ENCODE results near the gene HOXC6.

The HOXC6 gene

DNA sequence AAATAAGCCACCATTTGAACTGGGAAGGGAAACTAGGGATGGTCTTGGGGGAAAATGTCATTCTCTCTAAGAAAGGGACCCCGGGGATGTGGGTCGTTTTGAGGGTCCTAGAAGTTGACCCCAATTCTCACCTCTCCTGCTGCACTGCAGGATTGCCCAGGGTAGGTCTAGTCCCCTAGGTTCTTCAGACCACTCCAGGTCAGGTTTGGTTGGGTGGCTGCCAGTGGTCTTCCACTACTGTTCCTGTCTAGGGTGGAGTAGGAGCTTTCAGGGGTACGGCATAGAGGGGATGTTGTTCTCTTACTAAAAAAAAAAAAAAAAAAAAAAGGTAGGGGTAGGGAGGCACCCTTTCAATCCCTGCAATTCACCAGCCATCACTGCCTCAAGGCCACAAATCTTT lies 12.2 kb upstream of the HOXC6 start:
- no peak for DNase-seq

DNA sequence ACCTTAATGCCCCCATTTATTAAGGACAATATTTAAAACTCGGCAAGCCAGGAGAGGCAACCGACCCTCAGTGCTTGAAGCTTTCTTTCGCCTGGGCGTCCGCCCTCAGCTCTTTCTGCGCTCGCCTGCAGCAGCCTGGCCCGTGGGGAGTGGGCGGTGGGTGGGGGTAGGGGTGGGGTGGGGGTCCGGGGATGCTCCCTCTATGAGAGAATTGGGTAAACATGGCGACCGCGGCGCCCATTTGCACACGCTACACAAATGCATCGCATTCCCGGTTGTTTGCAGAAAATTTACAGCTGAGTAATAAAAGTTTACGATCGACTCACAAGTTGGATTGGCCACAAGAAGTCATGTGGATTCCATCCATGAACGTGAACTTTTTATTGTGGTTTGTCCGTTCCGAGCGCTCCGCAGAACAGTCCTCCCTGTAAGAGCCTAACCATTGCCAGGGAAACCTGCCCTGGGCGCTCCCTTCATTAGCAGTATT lies 11.7 kb upstream of the HOXC6 start:
- DNase-seq = no peak

DNA sequence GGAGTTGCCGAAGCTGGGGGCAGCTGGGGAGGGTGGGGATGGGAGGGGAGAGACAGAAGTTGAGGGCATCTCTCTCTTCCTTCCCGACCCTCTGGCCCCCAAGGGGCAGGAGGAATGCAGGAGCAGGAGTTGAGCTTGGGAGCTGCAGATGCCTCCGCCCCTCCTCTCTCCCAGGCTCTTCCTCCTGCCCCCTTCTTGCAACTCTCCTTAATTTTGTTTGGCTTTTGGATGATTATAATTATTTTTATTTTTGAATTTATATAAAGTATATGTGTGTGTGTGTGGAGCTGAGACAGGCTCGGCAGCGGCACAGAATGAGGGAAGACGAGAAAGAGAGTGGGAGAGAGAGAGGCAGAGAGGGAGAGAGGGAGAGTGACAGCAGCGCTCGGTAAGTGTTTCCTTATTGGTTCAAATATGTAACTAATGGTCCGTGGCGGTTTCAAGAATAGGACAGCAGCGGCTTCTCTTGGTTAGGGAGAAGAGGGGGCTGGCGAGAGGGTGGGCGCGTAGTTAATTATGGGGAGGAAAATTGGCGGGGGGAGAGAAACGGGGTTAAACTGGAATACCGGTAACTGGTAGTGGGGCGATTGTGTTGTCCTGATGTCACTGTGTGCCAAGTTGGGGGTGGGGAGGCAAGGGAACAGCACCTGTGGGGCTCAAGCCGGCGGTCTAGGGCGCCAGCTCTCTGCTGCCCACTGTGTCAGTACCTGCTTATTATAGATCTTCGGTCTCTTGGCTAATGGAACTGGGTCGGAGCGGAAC lies 11.0 kb upstream of the HOXC6 start:
- peak; percentile 38 for DNase-seq

DNA sequence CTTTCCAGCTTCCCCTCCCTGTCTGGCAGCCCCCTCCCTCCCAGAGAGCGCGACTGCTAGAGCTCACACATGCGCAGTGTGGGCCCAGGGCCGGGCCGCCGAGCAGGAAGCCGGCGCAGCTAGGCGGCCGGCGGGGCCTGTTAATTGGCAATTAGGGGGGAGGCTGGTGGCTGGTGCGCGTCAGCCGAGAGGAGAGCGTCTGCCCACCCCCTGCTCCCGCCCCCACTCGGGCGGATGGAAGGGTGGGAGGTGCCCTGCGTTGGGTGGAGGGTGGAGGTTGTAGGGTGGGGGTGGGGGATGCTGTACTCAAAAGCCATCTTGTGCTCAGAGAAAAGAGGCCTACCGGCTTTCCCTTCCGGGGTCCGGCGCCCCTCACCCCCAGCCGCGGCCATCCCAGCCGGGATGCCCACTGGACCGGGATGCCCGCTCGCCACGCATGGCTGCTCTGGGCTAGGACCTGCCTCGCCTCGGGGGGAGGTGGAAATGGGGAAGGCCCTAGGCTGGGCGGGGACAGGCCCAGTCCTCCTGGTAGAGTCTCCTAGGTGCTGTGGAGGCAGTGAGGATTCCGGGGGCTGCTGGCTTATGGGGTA lies 10.3 kb upstream of the HOXC6 start:
- DNase-seq = peak; percentile 43

DNA sequence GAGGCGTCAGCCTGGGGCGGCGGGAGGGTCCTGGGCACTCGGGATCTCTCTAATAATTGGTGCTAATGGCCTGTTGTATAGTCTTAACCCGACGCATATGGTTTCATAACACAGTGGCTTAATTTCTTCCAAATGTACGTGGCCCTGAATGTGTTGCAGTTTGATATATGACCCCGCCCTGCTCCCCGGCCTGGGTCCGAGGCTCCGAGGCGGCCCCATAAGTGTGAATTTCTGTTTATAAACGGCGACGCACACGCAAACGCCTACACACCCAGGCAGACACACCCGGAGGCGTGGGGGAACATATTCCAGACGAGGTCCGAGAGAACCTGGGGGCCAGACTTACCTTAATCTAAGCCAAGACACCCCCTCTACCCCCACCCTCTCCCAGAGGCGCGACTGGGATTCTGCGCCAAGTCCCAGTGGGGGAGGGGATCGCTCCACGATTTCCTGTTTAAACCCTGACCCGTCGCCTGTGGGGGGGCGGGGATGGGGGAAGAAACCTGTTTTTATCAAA lies 9.7 kb upstream of the HOXC6 start:
- DNase-seq = no peak

DNA sequence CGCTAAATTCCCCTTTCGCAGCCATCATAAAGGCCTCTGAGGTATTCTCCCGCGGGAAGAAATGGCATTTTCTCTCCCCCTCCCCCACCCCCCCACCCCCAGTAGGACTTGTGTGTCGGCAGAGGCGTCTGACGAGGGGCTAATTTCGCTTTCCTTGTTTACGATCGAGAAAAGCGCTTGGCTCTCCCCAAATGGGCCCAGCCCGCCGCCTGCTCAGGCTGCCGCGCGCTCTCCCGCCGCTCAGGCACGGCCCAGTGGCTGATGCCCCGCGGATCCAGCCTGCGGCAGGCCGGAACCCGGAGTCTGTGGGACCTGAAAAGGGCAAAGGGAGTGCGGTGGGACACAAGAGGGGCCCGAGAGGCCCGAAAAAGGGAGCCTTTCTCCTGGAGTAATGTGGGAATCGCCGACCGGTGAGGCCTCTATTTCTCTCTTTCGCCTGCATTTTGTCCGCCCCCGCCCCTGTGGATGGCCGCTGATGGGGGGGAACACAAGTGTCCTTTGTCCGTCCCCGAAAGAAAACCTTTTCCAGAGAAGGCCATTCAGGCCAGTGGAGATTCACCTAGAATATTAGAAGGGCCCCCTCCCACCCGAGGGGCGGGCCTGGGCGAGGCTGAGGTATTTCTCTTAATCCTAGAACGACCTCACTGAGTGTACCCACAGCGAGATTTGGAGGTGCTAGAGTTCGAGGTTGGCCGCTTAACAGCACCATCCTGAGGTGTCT lies 9.0 kb upstream of the HOXC6 start:
- DNase-seq = no peak

DNA sequence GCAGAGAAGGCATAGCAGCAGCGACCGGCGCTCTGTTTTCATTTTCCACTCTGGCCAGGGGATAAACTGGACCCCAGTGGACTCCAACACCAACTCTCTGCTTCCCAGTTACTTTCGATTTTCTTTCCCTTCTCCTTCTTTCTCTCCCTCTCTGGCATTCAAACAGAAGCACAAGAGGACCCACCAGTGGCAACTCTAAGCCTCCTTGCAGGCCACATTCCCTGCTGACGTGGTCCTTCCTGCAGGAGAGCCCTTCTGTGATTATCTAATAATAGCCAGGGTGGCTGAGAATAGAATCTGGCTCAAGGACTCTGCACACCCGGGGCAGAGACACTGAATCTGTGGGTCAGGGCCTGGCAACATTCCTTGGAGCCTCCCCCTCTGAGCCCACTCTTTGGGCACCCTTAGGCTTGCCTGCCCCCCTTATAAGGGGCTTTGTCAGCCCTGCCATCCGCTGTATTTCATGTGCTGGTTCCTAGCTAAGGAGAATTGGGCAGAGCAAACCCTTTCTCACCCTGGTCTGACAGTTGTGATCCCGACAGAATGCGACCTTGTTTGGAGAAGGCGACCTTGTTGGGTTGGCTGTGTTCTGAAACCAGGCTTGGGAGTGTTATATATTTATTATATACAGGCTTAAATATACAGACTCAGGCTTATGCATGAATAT lies 8.2 kb upstream of the HOXC6 start:
- DNase-seq = no peak

DNA sequence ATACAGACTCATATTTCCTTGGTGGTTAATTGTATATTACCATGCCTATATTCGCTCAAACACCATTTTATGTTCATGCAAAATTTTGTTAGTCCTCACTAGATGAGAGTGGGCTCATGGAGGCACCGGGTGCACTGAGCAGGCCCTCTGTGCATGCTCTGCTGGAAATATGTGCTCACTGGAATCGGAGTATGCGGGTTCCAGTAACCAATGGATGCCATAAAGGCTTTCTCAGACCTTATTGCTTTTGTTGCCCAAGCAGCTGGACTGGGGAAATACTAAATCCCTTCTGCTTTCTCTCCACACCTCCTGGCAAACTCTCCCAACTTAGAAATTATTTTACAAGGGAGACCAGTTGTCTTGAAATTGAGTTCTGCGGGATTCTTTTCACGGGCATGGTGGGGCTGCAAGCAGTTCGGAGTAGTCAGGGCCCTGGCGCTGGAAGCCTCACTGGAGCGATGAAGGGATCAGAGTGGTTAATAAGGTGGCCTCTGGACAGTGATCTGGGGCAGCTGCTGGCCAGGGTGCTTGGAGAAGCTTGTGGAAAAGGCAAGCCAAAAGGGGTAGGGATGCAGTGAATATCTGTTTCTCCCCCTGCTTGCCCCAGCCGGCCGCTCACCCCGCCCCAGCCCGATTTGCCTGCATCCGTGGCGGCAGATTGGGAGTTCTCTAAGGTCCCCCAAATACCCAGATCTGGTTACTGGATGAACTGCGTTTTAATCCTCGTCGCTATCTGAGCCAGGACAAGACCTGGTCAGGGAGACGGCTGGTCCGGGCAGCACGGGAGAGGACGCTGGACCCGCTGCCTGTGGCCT lies 7.4 kb upstream of the HOXC6 start:
- no peak for DNase-seq

DNA sequence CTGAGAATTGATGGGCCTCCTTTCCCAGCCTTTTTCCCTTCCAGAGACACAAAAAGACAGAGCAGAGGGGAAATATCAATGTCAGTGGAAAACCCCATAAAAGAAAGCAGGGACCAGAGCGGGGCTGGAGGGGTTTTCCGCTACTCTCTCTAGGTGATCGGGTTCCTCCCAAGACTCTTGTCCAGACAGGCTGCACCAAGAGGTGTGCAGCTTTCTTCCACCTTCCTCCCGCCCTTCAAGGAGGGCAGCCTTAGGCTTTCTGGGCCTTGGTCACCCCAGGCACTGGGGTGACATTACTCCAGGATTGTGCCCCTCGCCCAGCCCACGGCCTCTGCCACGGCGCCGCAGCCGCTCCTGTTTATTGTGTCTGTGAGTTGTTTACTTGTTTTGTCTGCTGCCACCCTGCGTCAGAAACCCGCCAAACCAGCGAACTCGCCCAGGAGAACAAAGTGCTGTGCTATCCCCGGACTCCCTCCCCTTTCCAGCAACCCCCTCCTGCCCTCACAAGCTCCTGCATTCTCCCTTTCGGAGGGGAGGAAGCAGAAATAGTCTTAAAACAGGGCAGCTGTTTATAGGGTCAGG lies 6.7 kb upstream of the HOXC6 start:
- DNase-seq = no peak

DNA sequence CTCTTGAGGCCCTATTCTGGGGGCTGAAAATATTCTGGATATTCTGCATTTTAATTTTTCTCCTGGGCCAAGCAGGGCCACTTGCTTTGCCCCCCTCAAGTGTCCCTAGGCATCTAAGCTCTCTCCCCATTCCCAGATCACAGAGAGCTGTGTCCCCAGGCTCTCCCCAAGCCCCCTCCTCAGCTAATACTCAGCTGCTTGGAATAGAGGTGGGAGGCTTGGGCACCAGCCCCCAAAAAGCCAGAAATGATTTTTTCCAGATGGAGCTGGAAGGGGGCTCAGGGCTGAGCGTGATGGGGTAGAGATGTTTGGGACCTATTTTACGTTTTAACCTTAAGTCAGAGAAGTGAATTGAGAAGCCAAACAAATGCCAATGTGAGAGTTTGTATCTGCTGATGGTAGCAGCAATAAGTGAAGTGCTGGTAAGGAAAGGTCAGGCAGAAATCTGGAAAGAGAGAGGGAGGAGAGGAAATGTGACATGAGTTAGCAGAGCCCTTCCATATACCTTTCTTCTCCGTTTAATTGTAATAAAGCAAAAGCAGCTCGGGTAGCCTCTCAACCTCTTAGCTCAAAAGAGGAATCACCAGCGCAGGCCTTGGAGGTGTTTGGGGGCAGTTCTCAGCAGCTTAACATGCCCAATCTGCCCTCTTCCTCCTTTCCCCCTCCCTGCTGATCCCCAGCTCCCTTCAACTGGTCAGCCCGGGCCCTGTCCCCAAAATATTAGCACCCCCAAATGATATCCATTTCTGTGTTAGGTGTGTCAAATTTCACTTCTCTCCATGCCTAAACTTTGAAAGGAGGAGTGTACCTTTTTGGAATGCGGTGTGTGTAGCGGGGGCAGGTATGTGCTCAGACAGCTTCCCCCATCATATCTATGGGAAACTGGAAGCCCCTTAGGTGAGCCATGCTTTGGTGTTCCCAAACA lies 5.0 kb upstream of the HOXC6 start:
- no peak for DNase-seq

DNA sequence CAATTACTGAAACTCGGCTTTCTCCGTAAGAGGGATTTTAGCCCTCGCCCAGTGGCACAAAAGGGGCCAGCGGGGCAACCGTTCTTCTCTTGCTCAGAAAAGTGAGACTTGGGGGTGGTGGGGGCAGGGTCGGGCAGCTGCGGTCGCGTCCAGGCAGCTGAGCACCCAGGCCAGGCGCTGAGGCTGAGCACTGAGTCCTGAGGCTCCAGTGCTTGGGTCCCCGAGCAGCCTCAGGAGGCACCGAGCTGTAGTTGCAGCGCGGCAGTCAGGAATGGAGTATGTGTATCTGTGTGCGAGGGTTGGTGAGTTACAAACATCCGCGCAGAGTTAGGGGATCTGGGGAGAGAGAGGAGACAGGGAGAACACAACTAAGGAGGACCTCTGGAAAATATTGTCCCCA lies 4.1 kb upstream of the HOXC6 start:
- DNase-seq = no peak

DNA sequence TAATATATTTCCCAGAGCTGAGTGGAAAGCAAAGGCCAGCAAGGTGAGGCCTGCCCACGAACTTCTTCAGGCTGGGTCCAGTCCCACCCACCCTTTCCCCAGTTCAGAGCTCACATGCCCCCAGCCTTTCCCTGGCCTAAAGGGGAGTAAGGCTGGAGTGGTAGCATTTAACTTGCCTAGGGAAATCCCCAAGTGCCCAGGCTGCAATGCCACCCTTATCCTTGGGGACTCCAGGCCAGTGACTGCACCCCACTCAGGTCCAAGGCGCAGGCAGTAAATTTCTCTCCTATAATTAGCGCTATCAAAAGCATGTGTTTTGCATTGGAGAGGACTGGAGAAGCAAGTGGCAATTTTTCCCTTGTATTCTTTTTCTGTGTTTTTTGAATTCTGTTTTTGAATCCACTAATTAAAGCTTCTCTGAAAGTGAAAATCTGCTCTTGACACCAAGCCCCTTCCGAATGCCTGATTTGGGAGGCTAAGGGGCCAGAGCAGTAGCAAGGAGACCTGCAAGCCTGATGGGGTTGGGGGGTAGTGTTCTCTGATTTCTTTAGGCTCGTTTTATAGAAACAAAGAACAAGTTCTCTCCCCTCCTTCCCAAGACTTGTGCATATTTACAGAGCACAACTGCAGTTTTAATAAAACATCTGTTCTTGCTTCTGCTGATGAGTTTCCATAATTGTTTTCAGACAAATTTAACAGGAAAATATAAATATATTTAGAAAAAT lies 3.5 kb upstream of the HOXC6 start:
- no peak for DNase-seq

DNA sequence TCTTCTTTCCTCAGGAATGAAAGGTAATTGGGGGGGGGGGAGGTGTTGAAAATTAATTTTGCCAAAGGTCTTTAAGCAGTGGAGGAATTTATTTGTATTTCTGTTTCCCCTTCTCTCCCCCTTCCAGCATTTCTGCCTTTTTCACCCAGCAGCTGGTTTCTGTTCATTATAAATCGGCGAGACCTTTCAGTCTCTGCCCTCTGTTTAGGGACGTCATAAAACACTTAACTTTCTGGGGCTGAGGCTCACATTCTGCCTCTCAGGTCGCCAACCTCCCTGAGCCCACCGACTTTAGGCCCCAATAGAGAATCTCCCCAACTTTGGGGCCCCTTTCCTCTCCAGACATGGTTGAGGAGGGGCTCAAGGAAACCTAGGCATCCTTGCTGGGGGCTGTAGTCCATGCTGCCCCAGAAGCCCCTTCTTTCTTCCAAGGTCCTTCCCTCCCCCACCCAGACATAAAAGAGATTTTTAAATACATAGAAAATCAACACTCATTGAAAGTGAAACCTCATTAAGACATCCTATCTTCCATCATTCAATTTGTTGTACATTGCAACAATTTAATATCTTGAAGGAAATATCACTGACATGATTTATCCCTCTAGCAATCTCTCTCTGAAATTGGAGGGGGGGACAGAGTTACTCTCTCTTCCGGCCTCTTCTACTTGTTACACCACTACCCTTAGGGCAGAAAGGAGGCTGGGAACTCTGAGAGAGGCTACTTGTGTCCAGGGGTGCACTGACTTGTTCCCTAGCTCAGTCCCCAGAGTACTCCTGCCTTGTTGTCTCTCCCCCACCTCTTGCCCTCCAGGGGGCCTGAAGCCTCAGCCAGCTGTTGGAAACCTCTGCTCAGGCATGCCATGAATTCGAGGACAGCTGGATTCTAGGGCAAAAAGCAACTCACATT lies 2.5 kb upstream of the HOXC6 start:
- DNase-seq = no peak

DNA sequence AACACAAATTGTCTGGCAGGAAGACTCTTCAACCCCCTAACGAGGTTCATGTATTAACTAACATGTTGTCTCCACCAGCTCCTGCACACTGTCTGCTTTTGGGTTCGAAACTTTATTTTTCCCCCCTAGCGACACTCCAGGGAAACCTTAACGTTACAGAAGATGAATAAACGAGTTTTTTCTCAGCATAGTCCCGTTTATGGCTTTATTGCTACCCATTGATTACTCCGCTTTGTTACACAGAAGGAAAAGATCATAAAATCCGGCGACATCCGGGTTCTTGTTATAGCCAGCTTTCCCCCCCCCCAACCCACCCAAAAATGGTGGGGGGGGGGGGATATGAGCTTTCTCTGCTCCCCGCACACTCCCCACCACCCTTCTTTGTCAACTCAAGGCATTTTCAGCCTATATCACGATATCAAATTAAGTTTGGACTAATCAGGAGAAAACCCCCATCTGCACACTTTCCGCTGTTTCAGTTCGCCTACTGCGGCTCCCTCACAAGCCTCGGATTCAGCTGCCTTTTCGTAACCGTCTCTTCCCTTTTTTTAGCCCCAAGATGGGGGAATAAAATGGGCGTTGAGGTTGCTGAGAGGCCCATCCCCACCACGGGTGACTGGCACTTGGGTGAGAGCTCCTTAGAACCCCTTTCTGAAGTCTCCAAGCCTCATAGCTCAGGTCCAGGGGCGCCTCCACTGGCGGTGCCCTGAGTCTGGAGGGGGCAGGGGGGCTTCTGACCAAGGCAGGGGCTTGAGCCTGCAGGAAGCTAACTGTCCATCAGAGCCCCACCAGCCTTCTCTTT lies 1.4 kb upstream of the HOXC6 start:
- DNase-seq = no peak

DNA sequence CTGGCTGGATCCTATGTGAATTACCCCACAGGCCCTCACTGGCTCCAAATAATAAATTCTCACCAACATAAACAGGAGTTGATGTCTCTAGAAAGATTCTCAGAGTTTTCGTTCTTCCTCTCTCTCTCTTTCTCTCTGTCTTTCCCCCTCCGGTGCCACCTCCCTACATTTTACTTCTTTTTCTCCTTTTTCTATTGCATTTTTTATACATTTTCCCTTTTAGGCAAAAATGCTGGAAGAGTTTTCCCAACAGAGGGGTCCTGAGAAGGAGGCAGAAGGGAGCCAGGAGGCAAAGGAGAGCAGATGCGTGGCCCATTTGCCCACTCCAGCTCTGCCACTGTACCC lies 826 bp upstream of the HOXC6 start:
- DNase-seq = no peak

DNA sequence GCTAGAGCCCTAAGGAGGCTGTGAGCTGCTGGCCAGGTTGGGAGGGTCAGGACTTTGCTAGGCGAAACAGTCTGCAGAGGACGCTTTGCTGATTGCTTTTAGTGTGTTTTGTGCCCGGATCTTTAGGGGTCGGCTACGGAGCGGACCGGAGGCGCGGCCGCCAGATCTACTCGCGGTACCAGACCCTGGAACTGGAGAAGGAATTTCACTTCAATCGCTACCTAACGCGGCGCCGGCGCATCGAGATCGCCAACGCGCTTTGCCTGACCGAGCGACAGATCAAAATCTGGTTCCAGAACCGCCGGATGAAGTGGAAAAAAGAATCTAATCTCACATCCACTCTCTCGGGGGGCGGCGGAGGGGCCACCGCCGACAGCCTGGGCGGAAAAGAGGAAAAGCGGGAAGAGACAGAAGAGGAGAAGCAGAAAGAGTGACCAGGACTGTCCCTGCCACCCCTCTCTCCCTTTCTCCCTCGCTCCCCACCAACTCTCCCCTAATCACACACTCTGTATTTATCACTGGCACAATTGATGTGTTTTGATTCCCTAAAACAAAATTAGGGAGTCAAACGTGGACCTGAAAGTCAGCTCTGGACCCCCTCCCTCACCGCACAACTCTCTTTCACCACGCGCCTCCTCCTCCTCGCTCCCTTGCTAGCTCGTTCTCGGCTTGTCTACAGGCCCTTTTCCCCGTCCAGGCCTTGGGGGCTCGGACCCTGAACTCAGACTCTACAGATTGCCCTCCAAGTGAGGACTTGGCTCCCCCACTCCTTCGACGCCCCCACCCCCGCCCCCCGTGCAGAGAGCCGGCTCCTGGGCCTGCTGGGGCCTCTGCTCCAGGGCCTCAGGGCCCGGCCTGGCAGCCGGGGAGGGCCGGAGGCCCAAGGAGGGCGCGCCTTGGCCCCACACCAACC lies 1.5 kb downstream of the HOXC6 start:
- no peak for DNase-seq

DNA sequence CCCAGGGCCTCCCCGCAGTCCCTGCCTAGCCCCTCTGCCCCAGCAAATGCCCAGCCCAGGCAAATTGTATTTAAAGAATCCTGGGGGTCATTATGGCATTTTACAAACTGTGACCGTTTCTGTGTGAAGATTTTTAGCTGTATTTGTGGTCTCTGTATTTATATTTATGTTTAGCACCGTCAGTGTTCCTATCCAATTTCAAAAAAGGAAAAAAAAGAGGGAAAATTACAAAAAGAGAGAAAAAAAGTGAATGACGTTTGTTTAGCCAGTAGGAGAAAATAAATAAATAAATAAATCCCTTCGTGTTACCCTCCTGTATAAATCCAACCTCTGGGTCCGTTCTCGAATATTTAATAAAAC lies 2.2 kb downstream of the HOXC6 start:
- DNase-seq = no peak
